HepG2 (cell line): Measurements from ENCODE around the gene ARPP19. TPM values are rescaled to one million over a fixed set of nuclear protein-coding genes. Genes with fewer than 3 reads are reported as not detected.

ENCODE experiments used
- ATAC-seq: fragments of 200-7000 bp; cut with Tn5 transposase; 3 replicates; pipeline ENCODE4 v1.9.1; 2020; ENCODE audit warnings: mild to moderate bottlenecking, moderate library complexity
- BruUV-seq: library from RNA; stranded (reverse); fragments of 400-500 nt; replicated peaks from 2 replicates; lab custom pipeline; 2021; lab: Mats Ljungman, UMichigan
- CTCF ChIA-PET: fragments of 300-600 bp; formaldehyde crosslinking; extraction: SDS; loops from one replicate; lab custom pipeline; 2021; ENCODE audit warnings: low total read pairs, inconsistent platforms, low intra/inter-chr PET ratio; lab: Yijun Ruan, JAX
- POLR2A ChIA-PET: fragments of 350-600 bp; sonication (Branson Sonifier 250); formaldehyde crosslinking; loops from one replicate; lab custom pipeline; 2020; ENCODE audit warnings: antibody characterized with exemption, inconsistent platforms; lab: Yijun Ruan, JAX
- DNase-seq: peaks from one replicate; pipeline ENCODE4 v3.0.0-alpha.2; 2015; ENCODE audit warnings: low spot score
- FAIRE-seq: peaks from 3 replicates; lab custom pipeline; 2011; peaks lifted over from hg19 to GRCh38; lab: Jason Lieb, UNC
- H2AFZ ChIP-seq: one replicate; pipeline ENCODE4 v1.6.1; 2011; ENCODE audit warnings: low read length, inconsistent platforms
- H3K27ac ChIP-seq: fragments of 300-600 bp; 3 replicates; pipeline ENCODE4 v1.8.0; 2011; ENCODE audit warnings: mixed run types, mild to moderate bottlenecking, mixed read lengths, low read length, inconsistent platforms; ENCODE audit not compliant: insufficient read depth; ENCODE audit errors: extremely low read length
- H3K27me3 ChIP-seq, 2 experiments: fragments of 200-600 bp in 1 of 2; 2 replicates in 1 of 2; 3 replicates in 1 of 2; pipeline versions ENCODE4 v1.6.0 to v1.8.0; 2011; ENCODE audit warnings: low read length in 2 of 2, mild to moderate bottlenecking in 2 of 2, moderate library complexity in 2 of 2, inconsistent platforms in 1 of 2; ENCODE audit not compliant: insufficient read depth in 2 of 2, control insufficient read depth in 1 of 2
- H3K36me3 ChIP-seq, 2 experiments: fragments of 200-600 bp in 1 of 2; replicated peaks in 1 of 2; 2 replicates in 1 of 2; 3 replicates in 1 of 2; pipeline versions ENCODE4 v1.5.1 to v1.8.0; 2011; ENCODE audit warnings: low read length in 2 of 2, inconsistent platforms in 1 of 2; ENCODE audit not compliant: insufficient read depth in 2 of 2, control insufficient read depth in 1 of 2
- H3K4me1 ChIP-seq: 2 replicates; pipeline ENCODE4 v1.5.1; 2012; ENCODE audit warnings: low read length, inconsistent platforms; ENCODE audit not compliant: insufficient read depth
- H3K4me2 ChIP-seq: 2 replicates; pipeline ENCODE4 v1.6.0; 2011; ENCODE audit warnings: low read depth, low read length, inconsistent platforms
- H3K4me3 ChIP-seq, 3 experiments: fragments of 200-600 bp in 1 of 3; sonication (generic), shearing (Covaris generic) in 1 of 3; replicated peaks in 1 of 3; 2 replicates each; pipeline ENCODE4 v1.5.1; 2011 to 2016; ENCODE audit warnings: low read length in 3 of 3, inconsistent platforms in 2 of 3, low read depth in 2 of 3, mild to moderate bottlenecking in 2 of 3, control low read depth in 1 of 3, mixed read lengths in 1 of 3; ENCODE audit not compliant: insufficient read depth in 1 of 3
- H3K79me2 ChIP-seq: one replicate; pipeline ENCODE4 v1.6.1; 2011; ENCODE audit warnings: low read length, inconsistent platforms; ENCODE audit not compliant: insufficient read depth
- H3K9ac ChIP-seq: 2 replicates; pipeline ENCODE4 v1.6.0; 2011; ENCODE audit warnings: mild to moderate bottlenecking, low read depth, low read length, inconsistent platforms; ENCODE audit not compliant: insufficient read depth
- H3K9me3 ChIP-seq: 2 replicates; pipeline ENCODE4 v1.5.1; 2012; ENCODE audit warnings: mild to moderate bottlenecking, low read length
- H4K20me1 ChIP-seq: 2 replicates; pipeline ENCODE4 v1.6.0; 2011; ENCODE audit warnings: inconsistent platforms, mild to moderate bottlenecking, low read length, moderate library complexity; ENCODE audit not compliant: insufficient read depth
- ARID3A ChIP-seq: IDR thresholded peaks from 2 replicates; pipeline ENCODE4 v1.6.1; 2012; ENCODE audit warnings: low read depth, low read length, improper control_type of control experiment
- ATF6 ChIP-seq: sonication (generic); formaldehyde crosslinking; conservative IDR thresholded peaks from 2 replicates; pipeline ENCODE4 v1.4.0; 2020; ENCODE audit warnings: missing genetic modification reagents
- FLYWCH1 ChIP-seq: sonication (generic); formaldehyde crosslinking; IDR thresholded peaks from 2 replicates; pipeline ENCODE4 v1.8.1; 2023; ENCODE audit warnings: mild to moderate bottlenecking, missing genetic modification reagents
- FOSL2 ChIP-seq: sonication (generic); formaldehyde crosslinking; IDR thresholded peaks from 2 replicates; pipeline ENCODE4 v1.4.0; 2020; ENCODE audit warnings: missing genetic modification reagents
- ZNF224 ChIP-seq: sonication (generic); formaldehyde crosslinking; IDR thresholded peaks from 2 replicates; pipeline ENCODE4 v1.5.0; 2020; ENCODE audit warnings: mild to moderate bottlenecking, missing genetic modification reagents
- ZNF33B ChIP-seq: sonication (generic); formaldehyde crosslinking; IDR thresholded peaks from 2 replicates; pipeline ENCODE4 v1.5.1; 2020; ENCODE audit warnings: mild to moderate bottlenecking, missing genetic modification reagents
- ZNF761 ChIP-seq: sonication (generic); formaldehyde crosslinking; conservative IDR thresholded peaks from 2 replicates; pipeline ENCODE4 v1.4.0; 2020; ENCODE audit warnings: mild to moderate bottlenecking, missing genetic modification reagents
- ZNF784 ChIP-seq: sonication (generic); formaldehyde crosslinking; IDR thresholded peaks from 2 replicates; pipeline ENCODE4 v1.5.1; 2020; ENCODE audit warnings: missing genetic modification reagents, mild to moderate bottlenecking, borderline replicate concordance
- in situ Hi-C: cut with HindIII; loops from 2 replicates; pipeline ENCODE4 v1.10.0; 2017; ENCODE audit warnings: low pct_unique_long_range_greater_than_20kb; ENCODE audit not compliant: extremely low pct_ligation_motif_present
- intact Hi-C: fragments of 100-400 bp; cut with micrococcal nuclease; formaldehyde crosslinking; loops from one replicate; pipeline ENCODE4 v1.10.0; 2022; ENCODE audit not compliant: unreplicated experiment
- polyA plus RNA-seq, 8 experiments: library from polyadenylated mRNA; depleted of rRNA in 3 of 8; stranded (reverse) in 7 of 8; unstranded in 1 of 8; fragments of >200 nt; fragmentation: Illumina TruSeq in 4 of 8; extraction: Trizol in 4 of 8; gene quantifications; 2 replicates each; pipeline versions ENCODE4 v1.2.1 to v1.2.3, GENCODE V29; 2011 to 2016; ENCODE audit warnings: low read depth in 4 of 8, missing spikeins in 1 of 8, mixed read lengths in 1 of 8; ENCODE audit not compliant: insufficient read depth in 1 of 8
- total RNA-seq, 5 experiments: library from RNA; depleted of rRNA; stranded (reverse); fragments of >200 nt; fragmentation: Illumina TruSeq; extraction: Trizol; gene quantifications; 2 replicates each; pipeline ENCODE4 v1.2.3, GENCODE V29; 2016; ENCODE audit warnings: low read depth in 1 of 5
- TF ChIP-seq, protein P1 (sequence below): sonication (generic); formaldehyde crosslinking; IDR thresholded peaks from 2 replicates; pipeline ENCODE4 v1.4.0; 2020; ENCODE audit warnings: mild to moderate bottlenecking, missing genetic modification reagents

Gene ARPP19
- total and polyA plus RNA-seq, 2 of the 13 experiments (the other 11 are each of a cell fraction or from before 2014, with no cell fraction given) = 70.8 to 123 TPM

- no peak for TF ChIP-seq ZNF784 (CRISPR knock-in tag)
- TF ChIP-seq ZNF33B (CRISPR knock-in tag) = no peak
- TF ChIP-seq ZNF761 (CRISPR knock-in tag) = no peak
Observed at GRCh38 chr15:52499506-52499905, 69.3 kb downstream of the ARPP19 start (continued).

DNA sequence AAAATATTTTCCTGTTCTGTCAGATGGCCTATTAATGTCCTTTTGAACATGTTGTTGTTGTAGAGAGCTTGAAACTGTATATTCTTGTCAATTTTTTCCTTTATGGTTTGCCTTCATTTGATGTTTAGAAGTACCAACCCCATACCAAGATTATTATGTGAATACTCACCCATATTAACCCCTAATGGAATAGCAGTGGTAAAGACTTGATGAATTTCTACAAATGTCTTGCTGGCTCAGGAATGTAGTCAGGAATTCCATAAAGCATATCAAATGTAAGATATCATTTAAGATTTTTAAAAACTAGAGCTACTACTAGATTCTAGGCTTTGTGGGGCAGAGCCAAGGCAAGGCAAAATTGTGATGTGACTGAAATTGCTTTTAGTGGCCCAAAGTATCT is 70.1 kb downstream of the ARPP19 start:
- Histone ChIP-seq H3K4me2 (no peak overlapping the region), H3K36me3 (no peaks in the 10 kb centered on the region), H3K4me1 (no peaks in the 10 kb centered on the region), H3K9me3 (no peaks in the 10 kb centered on the region), H3K27me3 (no peaks in the 10 kb centered on the region), H3K27ac (no peak overlapping the region), H4K20me1 (no peaks in the 10 kb centered on the region), H3K4me3 (no peak overlapping the region), H2AFZ (no peak overlapping the region), H3K79me2 (no peaks in the 10 kb centered on the region), H3K9ac (no peak overlapping the region)
- no peak for TF ChIP-seq ARID3A
- TF ChIP-seq FOSL2 (CRISPR knock-in tag) = no peak
- TF ChIP-seq FLYWCH1 (CRISPR knock-in tag) = no peak
- TF ChIP-seq ATF6 (CRISPR knock-in tag) = no peak
- TF ChIP-seq, protein P1, sequence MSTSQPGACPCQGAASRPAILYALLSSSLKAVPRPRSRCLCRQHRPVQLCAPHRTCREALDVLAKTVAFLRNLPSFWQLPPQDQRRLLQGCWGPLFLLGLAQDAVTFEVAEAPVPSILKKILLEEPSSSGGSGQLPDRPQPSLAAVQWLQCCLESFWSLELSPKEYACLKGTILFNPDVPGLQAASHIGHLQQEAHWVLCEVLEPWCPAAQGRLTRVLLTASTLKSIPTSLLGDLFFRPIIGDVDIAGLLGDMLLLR (CRISPR knock-in tag) = no peak
- no peak for TF ChIP-seq ZNF224 (CRISPR knock-in tag)
- no TSS peak for BruUV-seq
- in situ Hi-C loops = no loop called here
- POLR2A ChIA-PET = no interaction called here
- intact Hi-C loops = no loop called here
- ATAC-seq (no peak), FAIRE-seq (no peak), DNase-seq (no peak)
- CTCF ChIA-PET = no interaction called here

Other genes starting within 250 kb of the ARPP19 start
- 4.8 and 9.4 TPM in 2 replicates for gene MYO5A, start 40.1 kb downstream of the ARPP19 start, total RNA-seq (2016; rRNA removed; fragmentation: Illumina TruSeq; extraction: Trizol)
- gene MYO5A, start 40.1 kb downstream of the ARPP19 start, polyA plus RNA-seq (2011; rRNA removed) = 2.7 and 2.8 TPM in 2 replicates
- gene ATOSA, start 110.4 kb upstream of the ARPP19 start, total RNA-seq (2016; rRNA removed; fragmentation: Illumina TruSeq; extraction: Trizol) = 5.5 and 6.6 TPM in 2 replicates
- gene ATOSA, start 110.4 kb upstream of the ARPP19 start, polyA plus RNA-seq (2011; rRNA removed) = 15.2 and 16.3 TPM in 2 replicates
- gene ONECUT1, start 221.3 kb upstream of the ARPP19 start, total RNA-seq (2016; rRNA removed; fragmentation: Illumina TruSeq; extraction: Trizol) = 9.1 and 9.3 TPM in 2 replicates
- 3.5 and 3.8 TPM in 2 replicates for gene ONECUT1, start 221.3 kb upstream of the ARPP19 start, polyA plus RNA-seq (2011; rRNA removed)